ENCODE measurements around the gene GMEB2.

Gene GMEB2

GRCh38 chr20:63541371-63541770 is 85.5 kb downstream of the GMEB2 start:
- DNase-seq = no peak

GRCh38 chr20:63540417-63541186 is 86.3 kb downstream of the GMEB2 start:
- no peak for DNase-seq

GRCh38 chr20:63539441-63540370 is 87.2 kb downstream of the GMEB2 start:
- DNase-seq = no peak

GRCh38 chr20:63539092-63539430 is 87.8 kb downstream of the GMEB2 start:
- DNase-seq = no peak

GRCh38 chr20:63538204-63539091 is 88.5 kb downstream of the GMEB2 start:
- DNase-seq = no peak
